Liver (tissue), 3 donors: ENCODE results near the gene LSM12.

ENCODE experiments used
- EGR1 ChIP-seq, 2 donors: IDR thresholded peaks; 2 replicates each; pipeline ENCODE4 v1.6.1; 2016 to 2018; ENCODE audit warnings: antibody characterized with exemption in 2 of 2, low read depth in 2 of 2
- GABPA ChIP-seq, 2 donors: IDR thresholded peaks in 1 of 2; conservative IDR thresholded peaks in 1 of 2; 2 replicates each; pipeline ENCODE4 v1.6.1; 2016; ENCODE audit warnings: antibody characterized with exemption in 2 of 2, mild to moderate bottlenecking in 1 of 2, moderate library complexity in 1 of 2
- JUND ChIP-seq, 2 donors: IDR thresholded peaks; 2 replicates each; pipeline ENCODE4 v1.6.1; 2016; ENCODE audit warnings: antibody characterized with exemption in 2 of 2
- MAX ChIP-seq: IDR thresholded peaks from 2 replicates; pipeline ENCODE4 v1.6.1; 2016; ENCODE audit warnings: antibody characterized with exemption
- RAD21 ChIP-seq, 2 donors: IDR thresholded peaks; 2 replicates each; pipeline ENCODE4 v1.6.1; 2016; ENCODE audit warnings: antibody characterized with exemption in 2 of 2, mild to moderate bottlenecking in 2 of 2
- RXRA ChIP-seq, 2 donors: IDR thresholded peaks; 2 replicates each; pipeline ENCODE4 v1.6.1; 2017 to 2018; ENCODE audit warnings: antibody characterized with exemption in 2 of 2, mild to moderate bottlenecking in 1 of 2
- TAF1 ChIP-seq: conservative IDR thresholded peaks from 2 replicates; pipeline ENCODE4 v1.6.1; 2016; ENCODE audit warnings: antibody characterized with exemption, mild to moderate bottlenecking
- ZBTB33 ChIP-seq: IDR thresholded peaks from 2 replicates; pipeline ENCODE4 v1.6.1; 2016; ENCODE audit warnings: antibody characterized with exemption
- TF ChIP-seq, protein P1 (sequence below): fragments of 150-350 bp; IDR thresholded peaks from 2 replicates; pipeline ENCODE4 v1.5.1; 2017; ENCODE audit warnings: improper control_type of control experiment, low read depth, low read length; ENCODE audit not compliant: missing input control
- donor health status: healthy.
- donor health status: healthy.

DNA sequence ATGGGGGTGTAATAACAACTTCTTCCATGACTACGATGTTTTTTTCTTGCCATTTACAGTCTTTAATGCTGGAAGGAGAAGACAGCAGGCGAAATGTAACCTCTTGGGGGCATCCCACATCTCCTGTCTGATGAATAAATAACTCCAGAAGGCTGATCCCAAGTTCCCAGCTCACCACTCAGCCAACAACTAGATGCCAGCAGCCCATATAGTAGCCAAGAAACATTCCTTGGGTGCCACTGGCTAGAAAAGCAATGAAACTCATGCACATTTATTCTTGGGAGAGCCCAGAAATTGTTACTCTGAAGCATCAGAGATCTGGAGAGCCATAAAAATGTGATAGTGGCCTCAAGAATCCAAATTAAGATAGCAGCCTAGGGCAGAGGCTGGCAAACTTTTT, 29.0 kb downstream of the LSM12 start:
- TF ChIP-seq RAD21 (IDR thresholded peaks at IDR 0.05), result no peak
- TF ChIP-seq, protein P1, sequence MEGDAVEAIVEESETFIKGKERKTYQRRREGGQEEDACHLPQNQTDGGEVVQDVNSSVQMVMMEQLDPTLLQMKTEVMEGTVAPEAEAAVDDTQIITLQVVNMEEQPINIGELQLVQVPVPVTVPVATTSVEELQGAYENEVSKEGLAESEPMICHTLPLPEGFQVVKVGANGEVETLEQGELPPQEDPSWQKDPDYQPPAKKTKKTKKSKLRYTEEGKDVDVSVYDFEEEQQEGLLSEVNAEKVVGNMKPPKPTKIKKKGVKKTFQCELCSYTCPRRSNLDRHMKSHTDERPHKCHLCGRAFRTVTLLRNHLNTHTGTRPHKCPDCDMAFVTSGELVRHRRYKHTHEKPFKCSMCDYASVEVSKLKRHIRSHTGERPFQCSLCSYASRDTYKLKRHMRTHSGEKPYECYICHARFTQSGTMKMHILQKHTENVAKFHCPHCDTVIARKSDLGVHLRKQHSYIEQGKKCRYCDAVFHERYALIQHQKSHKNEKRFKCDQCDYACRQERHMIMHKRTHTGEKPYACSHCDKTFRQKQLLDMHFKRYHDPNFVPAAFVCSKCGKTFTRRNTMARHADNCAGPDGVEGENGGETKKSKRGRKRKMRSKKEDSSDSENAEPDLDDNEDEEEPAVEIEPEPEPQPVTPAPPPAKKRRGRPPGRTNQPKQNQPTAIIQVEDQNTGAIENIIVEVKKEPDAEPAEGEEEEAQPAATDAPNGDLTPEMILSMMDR, result no peak
- TF ChIP-seq EGR1 (IDR thresholded peaks at IDR 0.05; ENCODE audit: low read depth in 2 of 2), result no peak
- no peak for TF ChIP-seq MAX
- no peak for TF ChIP-seq RXRA (IDR thresholded peaks at IDR 0.05)
- no peak for TF ChIP-seq JUND (IDR thresholded peaks at IDR 0.05)
- no peak for TF ChIP-seq ZBTB33
- no peak for TF ChIP-seq TAF1
- TF ChIP-seq GABPA (IDR thresholded peaks at IDR 0.05 in 1 of 2, conservative IDR thresholded peaks at IDR 0.05 in 1 of 2), result no peak
